Kidney (tissue), 14 donors: ENCODE results near the gene SLC39A11. TPM values are rescaled to one million over a fixed set of nuclear protein-coding genes. Genes with fewer than 3 reads are reported as not detected.
A peak's percentile ranks its signal among the peaks of the same experiment; 100 is the strongest.
"Not testable (repeated sequence)": the region's sequence is repeated elsewhere in the genome, so short reads cannot be mapped to it uniquely, and the experiment has no call there.

Experiments used
- DNase-seq, 5 donors: peaks; one replicate each; pipeline ENCODE4 v3.0.0-alpha.2; 2013 to 2020
- FAIRE-seq: peaks from 2 replicates; lab custom pipeline; 2012; peaks lifted over from hg19 to GRCh38; lab: Jason Lieb, UNC
- H3K27ac ChIP-seq, 2 donors: one replicate each; pipeline ENCODE4 v1.7.0; 2013; ENCODE audit warnings: low read depth in 2 of 2, low read length in 2 of 2, inconsistent platforms in 1 of 2
- H3K27me3 ChIP-seq: one replicate; pipeline ENCODE4 v1.7.1; 2013; ENCODE audit warnings: low read length, inconsistent platforms; ENCODE audit not compliant: control insufficient read depth, insufficient read depth
- H3K36me3 ChIP-seq, 3 donors: one replicate each; pipeline versions ENCODE4 v1.7.0 to v1.7.1; 2013; ENCODE audit warnings: low read length in 3 of 3, control low read depth in 1 of 3, inconsistent platforms in 1 of 3; ENCODE audit not compliant: insufficient read depth in 3 of 3, control insufficient read depth in 2 of 3
- H3K4me1 ChIP-seq, 3 donors: one replicate each; pipeline versions ENCODE4 v1.7.0 to v1.7.1; 2013; ENCODE audit warnings: low read length in 3 of 3, inconsistent platforms in 1 of 3, low read depth in 1 of 3; ENCODE audit not compliant: control insufficient read depth in 2 of 3, insufficient read depth in 2 of 3
- H3K4me3 ChIP-seq, 3 donors: one replicate each; pipeline versions ENCODE4 v1.7.0 to v1.8.1; 2013; ENCODE audit warnings: low read length in 3 of 3, control low read depth in 1 of 3, inconsistent platforms in 1 of 3
- H3K9ac ChIP-seq, 3 donors: one replicate each; pipeline versions ENCODE4 v1.7.0 to v1.7.1; 2013; ENCODE audit warnings: low read length in 3 of 3, control low read depth in 1 of 3, inconsistent platforms in 1 of 3
- H3K9me3 ChIP-seq, 3 donors: one replicate each; pipeline versions ENCODE4 v1.7.0 to v1.7.1; 2013; ENCODE audit warnings: low read length in 3 of 3, control low read depth in 1 of 3, inconsistent platforms in 1 of 3; ENCODE audit not compliant: control insufficient read depth in 2 of 3, insufficient read depth in 1 of 3
- CTCF ChIP-seq: IDR thresholded peaks from 3 replicates; pipeline ENCODE4 v1.5.1; 2012; ENCODE audit warnings: mild to moderate bottlenecking, moderate library complexity, borderline replicate concordance; ENCODE audit not compliant: insufficient read depth; ENCODE audit errors: extremely low read depth
- intact Hi-C: fragments of 100-400 bp; cut with DNase I; formaldehyde crosslinking; loops from one replicate; pipeline ENCODE4 v1.11.1; 2022
- polyA plus RNA-seq: library from polyadenylated mRNA; stranded (reverse); fragments of 350-450 nt; fragmentation: Illumina TruSeq; extraction: RNeasy Lipid Tissue Mini Kit (QIAGEN cat#74804); gene quantifications from one replicate; pipeline ENCODE4 v1.2.3, GENCODE V29; 2014; ENCODE audit warnings: low read depth, low replicate concordance; ENCODE audit not compliant: insufficient read depth
- total RNA-seq: library from RNA; stranded (reverse); fragmentation: NEBNext Ultra II Directional; extraction: Animal tissue kit (Norgen Biotek cat#: 25700); gene quantifications from one replicate; pipeline ENCODE4 v1.2.1, GENCODE V29; 2021
- donor health status: control.
- donor health status: control.
- donor health status: control.
- donor health status: control.
- donor health status: control.
- donor health status: DM: yes; HTN: yes; CAD: no.
- donor health status: Normal renal cell carcinoma (clear cell type).

SLC39A11 gene
- total and polyA plus RNA-seq, 2 donors from 2014 or later = 19.7 to 37.2 TPM

- no peaks in the 10 kb centered on the region for H3K27me3 ChIP-seq
- no peak overlapping the region for H3K9ac ChIP-seq
- TF ChIP-seq CTCF = no peak
- no peaks in the 10 kb centered on the region for H3K36me3 ChIP-seq
- H3K4me3 ChIP-seq = no peak overlapping the region
- DNase-seq (peak in 4 of 5 donors; percentile 82 to 92 (median 88)), FAIRE-seq (no peak)
- H3K4me1 ChIP-seq = peaks cover 0 to 8% (median 7%) of the 10 kb centered on the region in 3 donors
- intact Hi-C loops = no loop called here
- H3K27ac ChIP-seq = no peak overlapping the region
- no peaks in the 10 kb centered on the region for H3K9me3 ChIP-seq
Observed at GRCh38 chr17:73068322-73069153, 23.9 kb downstream of the SLC39A11 start.

- FAIRE-seq, intact Hi-C loops: not testable (repeated sequence)
Observed at GRCh38 chr17:73067699-73068098, 24.8 kb downstream of the SLC39A11 start.

GRCh38 chr17:73067075-73067474 is 25.4 kb downstream of the SLC39A11 start:
- no peak overlapping the region for H3K9ac ChIP-seq
- no peaks in the 10 kb centered on the region for H3K9me3 ChIP-seq
- no peaks in the 10 kb centered on the region for H3K27me3 ChIP-seq
- FAIRE-seq (no peak), DNase-seq (peak in 1 of 5 donors; percentile 24)
- H3K4me1 ChIP-seq = peaks cover 0 to 8% (median 7%) of the 10 kb centered on the region in 3 donors
- intact Hi-C loops = no loop called here
- no peak overlapping the region for H3K4me3 ChIP-seq
- no peak for TF ChIP-seq CTCF
- H3K36me3 ChIP-seq = no peaks in the 10 kb centered on the region
- H3K27ac ChIP-seq = no peak overlapping the region

More at GRCh38 chr17:73067699-73068098, 24.8 kb downstream of the SLC39A11 start:
- not testable (repeated sequence) for H3K9me3 ChIP-seq, H3K27me3 ChIP-seq, H3K36me3 ChIP-seq, H3K9ac ChIP-seq, H3K4me3 ChIP-seq, H3K4me1 ChIP-seq, H3K27ac ChIP-seq, DNase-seq

- DNase-seq (peak in 3 of 5 donors; percentile 61 to 77 (median 74)), FAIRE-seq (no peak)
- H3K27ac ChIP-seq = no peak overlapping the region
- H3K9me3 ChIP-seq = no peaks in the 10 kb centered on the region
- H3K36me3 ChIP-seq = no peaks in the 10 kb centered on the region
- no peaks in the 10 kb centered on the region for H3K27me3 ChIP-seq
- no peak overlapping the region for H3K4me3 ChIP-seq
- intact Hi-C loops = no loop called here
- peaks cover 0 to 8% (median 7%) of the 10 kb centered on the region in 3 donors for H3K4me1 ChIP-seq
- no peak for TF ChIP-seq CTCF
- no peak overlapping the region for H3K9ac ChIP-seq
Observed at GRCh38 chr17:73066148-73066884, 26.2 kb downstream of the SLC39A11 start.
